H9 (cell line): Measurements from ENCODE around the gene RCOR2. TPM values are rescaled to one million over a fixed set of nuclear protein-coding genes. Genes with fewer than 3 reads are reported as not detected.

ENCODE experiments used
- DNase-seq: peaks from one replicate; pipeline ENCODE4 v3.0.0-alpha.2; 2017
- H2AFZ ChIP-seq: one replicate; pipeline ENCODE4 v1.6.1; 2013; ENCODE audit warnings: mild to moderate bottlenecking, low read length, control low read depth, moderate library complexity
- H2AK5ac ChIP-seq: 2 replicates; pipeline ENCODE4 v1.6.1; 2013; ENCODE audit warnings: low read length, control low read depth, mixed read lengths; ENCODE audit not compliant: insufficient read length
- H2BK120ac ChIP-seq: one replicate; pipeline ENCODE4 v1.6.1; 2013; ENCODE audit warnings: low read depth, mild to moderate bottlenecking, low read length, control low read depth, inconsistent platforms; ENCODE audit not compliant: poor library complexity, severe bottlenecking
- H2BK12ac ChIP-seq: 2 replicates; pipeline ENCODE4 v1.6.1; 2013; ENCODE audit warnings: low read length, control low read depth, mixed read lengths, low read depth; ENCODE audit not compliant: insufficient read length
- H2BK15ac ChIP-seq: 2 replicates; pipeline ENCODE4 v1.6.1; 2013; ENCODE audit warnings: low read depth, low read length, control low read depth
- H2BK20ac ChIP-seq: one replicate; pipeline ENCODE4 v1.6.1; 2013; ENCODE audit warnings: low read depth, mild to moderate bottlenecking, low read length, control low read depth, inconsistent platforms; ENCODE audit not compliant: poor library complexity, severe bottlenecking
- H2BK5ac ChIP-seq: 2 replicates; pipeline ENCODE4 v1.6.1; 2013; ENCODE audit warnings: low read length, control low read depth, mixed read lengths; ENCODE audit not compliant: insufficient read length
- H3K14ac ChIP-seq: 2 replicates; pipeline ENCODE4 v1.6.1; 2013; ENCODE audit warnings: low read length, control low read depth; ENCODE audit not compliant: insufficient read depth
- H3K18ac ChIP-seq: 2 replicates; pipeline ENCODE4 v1.6.1; 2013; ENCODE audit warnings: low read depth, mild to moderate bottlenecking, mixed read lengths, low read length, control low read depth; ENCODE audit not compliant: insufficient read length
- H3K23ac ChIP-seq: 2 replicates; pipeline ENCODE4 v1.6.1; 2013; ENCODE audit warnings: low read length, control low read depth, mixed read lengths, low read depth; ENCODE audit not compliant: insufficient read length
- H3K23me2 ChIP-seq: 2 replicates; pipeline ENCODE4 v1.6.1; 2013; ENCODE audit warnings: low read depth, mild to moderate bottlenecking, mixed read lengths, low read length, control low read depth; ENCODE audit not compliant: insufficient read length, poor library complexity, severe bottlenecking
- H3K27ac ChIP-seq: 2 replicates; pipeline ENCODE4 v1.5.1; 2013; ENCODE audit warnings: low read length, control low read depth, mixed read lengths, low read depth; ENCODE audit not compliant: insufficient read length
- H3K27me3 ChIP-seq: 2 replicates; pipeline ENCODE4 v1.6.1; 2013; ENCODE audit warnings: low read length, control low read depth, inconsistent platforms; ENCODE audit not compliant: insufficient read depth
- H3K4ac ChIP-seq: 2 replicates; pipeline ENCODE4 v1.6.1; 2013; ENCODE audit warnings: low read depth, mild to moderate bottlenecking, control low read depth, inconsistent platforms, low read length, moderate library complexity
- H3K4me1 ChIP-seq: 2 replicates; pipeline ENCODE4 v1.6.1; 2013; ENCODE audit warnings: low read length, control low read depth, inconsistent platforms; ENCODE audit not compliant: insufficient read depth
- H3K4me2 ChIP-seq: 2 replicates; pipeline ENCODE4 v1.6.1; 2013; ENCODE audit warnings: low read length, control low read depth, mixed read lengths; ENCODE audit not compliant: insufficient read length, insufficient read depth
- H3K56ac ChIP-seq: 2 replicates; pipeline ENCODE4 v1.6.1; 2013; ENCODE audit warnings: low read depth, mild to moderate bottlenecking, mixed read lengths, low read length, control low read depth; ENCODE audit not compliant: insufficient read length
- H3K79me1 ChIP-seq: 2 replicates; pipeline ENCODE4 v1.6.1; 2013; ENCODE audit warnings: low read depth, mild to moderate bottlenecking, moderate library complexity, low read length, control low read depth, inconsistent platforms; ENCODE audit not compliant: insufficient read depth, poor library complexity, severe bottlenecking
- H3K79me2 ChIP-seq: 2 replicates; pipeline ENCODE4 v1.6.1; 2013; ENCODE audit warnings: low read length, control low read depth, inconsistent platforms; ENCODE audit not compliant: insufficient read depth
- H3K9ac ChIP-seq: 2 replicates; pipeline ENCODE4 v1.6.1; 2013; ENCODE audit warnings: low read length, control low read depth, mixed read lengths; ENCODE audit not compliant: insufficient read length; ENCODE audit errors: extremely low read depth
- H3K9me3 ChIP-seq: one replicate; pipeline ENCODE4 v1.6.1; 2013; ENCODE audit warnings: low read depth, low read length, inconsistent platforms; ENCODE audit not compliant: control insufficient read depth
- H3T11ph ChIP-seq: one replicate; pipeline ENCODE4 v1.6.1; 2013; ENCODE audit warnings: mild to moderate bottlenecking, low read length, control low read depth, inconsistent platforms
- H4K20me1 ChIP-seq: one replicate; pipeline ENCODE4 v1.6.1; 2013; ENCODE audit not compliant: control insufficient read depth, insufficient read length, insufficient read depth
- H4K5ac ChIP-seq: 2 replicates; pipeline ENCODE4 v1.6.1; 2013; ENCODE audit warnings: low read depth, mild to moderate bottlenecking, mixed read lengths, low read length, control low read depth; ENCODE audit not compliant: insufficient read length
- H4K8ac ChIP-seq: replicated peaks from 2 replicates; pipeline ENCODE4 v1.6.1; 2013; ENCODE audit warnings: low read length, control low read depth, mixed read lengths, low read depth; ENCODE audit not compliant: insufficient read length
- H4K91ac ChIP-seq: 2 replicates; pipeline ENCODE4 v1.6.1; 2013; ENCODE audit warnings: low read depth, mild to moderate bottlenecking, moderate library complexity, mixed read lengths, low read length, control low read depth; ENCODE audit not compliant: insufficient read length
- H3K27ac Mint-ChIP-seq, 3 experiments: 2 replicates in 2 of 3; 3 replicates in 1 of 3; pipeline ENCODE4 v1.8.0; 2020 to 2021; ENCODE audit warnings: mixed read lengths in 3 of 3, mild to moderate bottlenecking in 1 of 3, moderate library complexity in 1 of 3
- H3K27me3 Mint-ChIP-seq: 2 replicates; pipeline ENCODE4 v1.8.0; 2021; ENCODE audit warnings: low read depth, mild to moderate bottlenecking, moderate library complexity, mixed read lengths
- H3K36me3 Mint-ChIP-seq, 3 experiments: 2 replicates in 2 of 3; 3 replicates in 1 of 3; pipeline ENCODE4 v1.8.0; 2020 to 2021; ENCODE audit warnings: low read depth in 3 of 3, mixed read lengths in 3 of 3; ENCODE audit not compliant: insufficient read depth in 1 of 3
- H3K4me1 Mint-ChIP-seq, 2 experiments: 2 replicates each; pipeline ENCODE4 v1.8.0; 2020; ENCODE audit warnings: mixed read lengths in 2 of 2
- H3K4me3 Mint-ChIP-seq, 2 experiments: 2 replicates in 1 of 2; 3 replicates in 1 of 2; pipeline ENCODE4 v1.8.0; 2020 to 2021; ENCODE audit warnings: mild to moderate bottlenecking in 2 of 2, mixed read lengths in 2 of 2, moderate library complexity in 1 of 2
- H3K9me3 Mint-ChIP-seq, 2 experiments: 2 replicates in 1 of 2; 3 replicates in 1 of 2; pipeline ENCODE4 v1.8.0; 2020; ENCODE audit warnings: mild to moderate bottlenecking in 2 of 2, mixed read lengths in 2 of 2, moderate library complexity in 1 of 2
- CTCF ChIP-seq: fragments of 200-600 bp; sonication (generic); conservative IDR thresholded peaks from 3 replicates; pipeline ENCODE4 v1.8.0; 2021; ENCODE audit warnings: antibody characterized with exemption, mild to moderate bottlenecking
- WGBS: extraction: QIAGEN DNeasy Blood & Tissue Kit; methylation state at CpG from one replicate; pipeline ENCODE4 v1.1.7; 2013; ENCODE audit warnings: missing lambda C conversion rate, low lambda C conversion rate, mixed read lengths; ENCODE audit not compliant: insufficient read length; ENCODE audit errors: extremely low coverage; 5-methylcytosine and 5-hydroxymethylcytosine counted together
- total RNA-seq: library from RNA; stranded (reverse); gene quantifications from 2 replicates; pipeline ENCODE4 v1.2.1, GENCODE V29; 2021

RCOR2 gene
- total RNA-seq, 1 experiment from 2014 or later = 118 TPM

- Histone ChIP-seq H3K9ac (no peak overlapping the region), H3K9me3 (no peaks in the 10 kb centered on the region), H3K18ac (no peak overlapping the region), H2AK5ac (no peak overlapping the region), H3K14ac (no peak overlapping the region), H3K23me2 (no peaks in the 10 kb centered on the region), H4K5ac (no peak overlapping the region), H4K91ac (no peak overlapping the region), H3K56ac (no peak overlapping the region), H2BK15ac (no peak overlapping the region), H4K8ac (no peak overlapping the region), H3T11ph (no peak overlapping the region), H2AFZ (no peak overlapping the region), H2BK120ac (no peak overlapping the region), H2BK5ac (no peak overlapping the region), H3K27me3 (no peaks in the 10 kb centered on the region), H3K23ac (no peak overlapping the region), H4K20me1 (no peaks in the 10 kb centered on the region), H3K4me1 (peaks cover 18% of the 10 kb centered on the region; the same call in 1 of the 2 replicates), H3K79me2 (peaks cover 2% of the 10 kb centered on the region; the same call in 1 of the 2 replicates), H3K27ac (no peak overlapping the region), H3K4ac (no peak overlapping the region; the same call in 1 of the 2 replicates), H2BK20ac (no peak overlapping the region), H2BK12ac (no peak overlapping the region), H3K4me2 (no peak overlapping the region), H3K79me1 (peaks cover 4% of the 10 kb centered on the region)
- TF ChIP-seq CTCF = no peak
- no peaks in the 10 kb centered on the region; the same call in 1 of the 2 replicates for H3K27me3 Mint-ChIP-seq
- H3K4me1 Mint-ChIP-seq = peaks cover 52 to 71% of the 10 kb centered on the region in 2 experiments
- H3K4me3 Mint-ChIP-seq = no peak overlapping the region
- no peak for DNase-seq
- no peaks in the 10 kb centered on the region for H3K9me3 Mint-ChIP-seq
- no CpG with 5 or more reads among the region's 4 CpGs for WGBS
- peaks cover 0 to 6% (median 0%) of the 10 kb centered on the region in 3 experiments; a peak in 1 of 7 replicates for H3K36me3 Mint-ChIP-seq
- H3K27ac Mint-ChIP-seq = peak overlapping the region; percentile 62 to 93 (median 81); a peak in 6 of 7 replicates
These were observed 32.6 kb downstream of the RCOR2 start for GRCh38 chr11:63884196-63884932.
